ENCODE data around the gene KNDC1. TPM values are rescaled to one million over a fixed set of nuclear protein-coding genes. Genes with fewer than 3 reads are reported as not detected.

Gene KNDC1
- total RNA-seq, 4 donors from 2014 or later, result under 0.01 to 12.5 (median 5.3) TPM

DNA sequence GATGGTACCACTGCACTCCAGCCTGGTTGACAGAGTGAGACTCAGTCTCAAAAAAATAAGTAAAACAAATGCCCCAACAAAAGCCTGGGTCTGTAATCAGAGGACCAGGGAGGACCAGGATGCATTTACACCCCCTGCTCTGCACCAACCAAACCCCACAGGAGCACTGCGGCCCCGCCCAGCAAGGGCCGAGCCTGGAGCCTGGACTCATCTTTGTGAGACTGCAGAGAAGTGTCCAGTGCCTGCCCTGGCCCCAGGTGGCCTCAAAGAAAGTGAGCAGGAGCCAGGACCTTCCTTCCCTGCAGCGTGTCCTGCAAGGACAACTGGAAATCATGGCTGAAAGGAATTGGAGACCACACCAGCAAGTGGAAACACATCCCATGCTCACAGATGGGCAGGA lies 31.6 kb downstream of the KNDC1 start:
- Histone ChIP-seq H3K27ac (no peak overlapping the region), H3K27me3 (no peaks in the 10 kb centered on the region), H3K4me3 (no peak overlapping the region), H3K4me1 (no peaks in the 10 kb centered on the region), H3K9me3 (no peaks in the 10 kb centered on the region), H3K36me3 (no peaks in the 10 kb centered on the region)
- no peak for DNase-seq
- TF ChIP-seq CTCF (IDR thresholded peaks at IDR 0.05) (no peak), POLR2A (IDR thresholded peaks at IDR 0.05) (no peak)
- intact Hi-C loops (cut with DNase I; ENCODE audit: low total_unique reads), result no loop called here

GRCh38 chr10:133194151-133194550 lies 34.1 kb downstream of the KNDC1 start:
- TF ChIP-seq CTCF (IDR thresholded peaks at IDR 0.05) (no peak), POLR2A (IDR thresholded peaks at IDR 0.05) (no peak)
- Histone ChIP-seq H3K9me3 (no peaks in the 10 kb centered on the region), H3K27me3 (no peaks in the 10 kb centered on the region), H3K36me3 (no peaks in the 10 kb centered on the region), H3K4me3 (no peak overlapping the region), H3K4me1 (no peaks in the 10 kb centered on the region), H3K27ac (no peak overlapping the region)
- no peak for DNase-seq
- intact Hi-C loops (cut with DNase I; ENCODE audit: low total_unique reads), result no loop called here

- no peak for DNase-seq
- H3K27me3 ChIP-seq, result no peaks in the 10 kb centered on the region
- no peaks in the 10 kb centered on the region for H3K4me1 ChIP-seq
- H3K9me3 ChIP-seq, result no peaks in the 10 kb centered on the region
- H3K36me3 ChIP-seq, result no peaks in the 10 kb centered on the region
- intact Hi-C loops (cut with DNase I; ENCODE audit: low total_unique reads), result no loop called here
- no peak overlapping the region for H3K4me3 ChIP-seq
- H3K27ac ChIP-seq, result no peak overlapping the region
- TF ChIP-seq POLR2A (IDR thresholded peaks at IDR 0.05), result no peak
- no peak for TF ChIP-seq CTCF (IDR thresholded peaks at IDR 0.05)
These were observed 35.1 kb downstream of the KNDC1 start for GRCh38 chr10:133195096-133195495.

DNA sequence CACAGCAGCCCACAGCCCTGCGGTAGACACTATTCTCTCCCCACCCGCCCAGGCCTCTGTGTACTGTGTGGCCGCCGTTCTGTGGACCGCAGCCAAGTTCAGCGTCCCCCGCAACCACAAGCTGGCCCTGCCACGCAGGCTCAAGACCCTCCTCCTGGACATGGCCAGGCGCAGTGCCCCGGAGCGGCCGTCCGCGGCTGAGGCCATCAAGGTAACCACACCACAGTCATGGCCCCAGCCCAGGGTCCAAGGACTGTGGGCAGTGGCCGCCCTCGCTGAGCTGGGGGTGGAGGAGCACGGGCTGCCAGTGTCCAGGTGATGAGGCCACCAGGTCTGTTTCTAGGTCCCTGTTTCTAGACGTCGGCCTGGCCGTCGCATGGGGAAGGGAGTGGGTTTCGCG lies 35.6 kb downstream of the KNDC1 start:
- H3K4me1 ChIP-seq, result no peaks in the 10 kb centered on the region
- DNase-seq, result no peak
- intact Hi-C loops (cut with DNase I; ENCODE audit: low total_unique reads), result no loop called here
- H3K4me3 ChIP-seq, result no peak overlapping the region
- H3K36me3 ChIP-seq, result no peaks in the 10 kb centered on the region
- TF ChIP-seq POLR2A (IDR thresholded peaks at IDR 0.05), result no peak
- TF ChIP-seq CTCF (IDR thresholded peaks at IDR 0.05), result no peak
- no peaks in the 10 kb centered on the region for H3K9me3 ChIP-seq
- H3K27me3 ChIP-seq, result no peaks in the 10 kb centered on the region
- no peak overlapping the region for H3K27ac ChIP-seq

- TF ChIP-seq CTCF (IDR thresholded peaks at IDR 0.05), result no peak
- TF ChIP-seq POLR2A (IDR thresholded peaks at IDR 0.05), result no peak
- intact Hi-C loops (cut with DNase I; ENCODE audit: low total_unique reads), result no loop called here
- DNase-seq, result no peak
- no peaks in the 10 kb centered on the region for H3K27me3 ChIP-seq
- no peaks in the 10 kb centered on the region for H3K4me1 ChIP-seq
- no peaks in the 10 kb centered on the region for H3K9me3 ChIP-seq
- H3K27ac ChIP-seq, result no peak overlapping the region
- H3K4me3 ChIP-seq, result no peak overlapping the region
- no peaks in the 10 kb centered on the region for H3K36me3 ChIP-seq
These were observed 36.3 kb downstream of the KNDC1 start for GRCh38 chr10:133196221-133196915.
